K562 (cell line): ENCODE results near the gene ERGIC1. TPM values are rescaled to one million over a fixed set of nuclear protein-coding genes. Genes with fewer than 3 reads are reported as not detected.

ENCODE experiments used
- ATF1 ChIP-seq, 2 experiments: fragments of 450-650 bp in 1 of 2; IDR thresholded peaks; 2 replicates each; pipeline ENCODE4 v1.6.1; 2016; ENCODE audit warnings: missing compliant biosample characterization in 1 of 2, missing genetic modification characterization in 1 of 2
- ETV5 ChIP-seq: sonication (generic); formaldehyde crosslinking; IDR thresholded peaks from 2 replicates; pipeline ENCODE4 v1.4.0; 2020; ENCODE audit warnings: low read depth, mild to moderate bottlenecking, missing genetic modification reagents
- MTA1 ChIP-seq: fragments of 450-650 bp; IDR thresholded peaks from 2 replicates; pipeline ENCODE4 v1.6.1; 2017; ENCODE audit warnings: borderline replicate concordance
- NCOR1 ChIP-seq: fragments of 450-650 bp; IDR thresholded peaks from 2 replicates; pipeline ENCODE4 v1.6.1; 2016; ENCODE audit warnings: mild to moderate bottlenecking, moderate library complexity
- TAF7 ChIP-seq: fragments of 450-650 bp; IDR thresholded peaks from 2 replicates; pipeline ENCODE4 v1.6.1; 2016; ENCODE audit warnings: missing genetic modification characterization, missing compliant biosample characterization
- TRIM28 ChIP-seq: fragments of 450-650 bp; IDR thresholded peaks from 2 replicates; pipeline ENCODE4 v1.6.1; 2017
- ZC3H8 ChIP-seq: fragments of 450-650 bp; IDR thresholded peaks from 2 replicates; pipeline ENCODE4 v1.6.1; 2017
- ZNF561 ChIP-seq: fragments of 450-650 bp; formaldehyde crosslinking; conservative IDR thresholded peaks from 2 replicates; pipeline ENCODE4 v1.4.0; 2020; ENCODE audit warnings: mild to moderate bottlenecking, moderate library complexity
- polyA plus RNA-seq, 8 experiments: library from polyadenylated mRNA; depleted of rRNA in 4 of 8; stranded (reverse) in 5 of 8; unstranded in 3 of 8; fragments of >200 nt; fragmentation: Nextera tagmentation in 2 of 8; fragmentation: Illumina TruSeq in 1 of 8; extraction: Ambion mirVana in 2 of 8; extraction: Trizol in 1 of 8; gene quantifications; 2 replicates each; pipeline versions ENCODE4 v1.2.1 to v1.2.3, GENCODE V29; 2011 to 2014; ENCODE audit warnings: inconsistent platforms in 1 of 8, missing spikeins in 1 of 8
- total RNA-seq, 7 experiments: library from RNA; depleted of rRNA in 6 of 7; stranded (reverse); fragments of >200 nt in 6 of 7; fragmentation: Illumina TruSeq in 2 of 7; extraction: Trizol in 2 of 7; gene quantifications; 2 replicates each; pipeline versions ENCODE4 v1.2.1 to v1.2.3, GENCODE V29; 2011 to 2021; ENCODE audit warnings: low replicate concordance in 1 of 7
- TF ChIP-seq, protein P1 (sequence below): fragments of 450-650 bp; IDR thresholded peaks from 2 replicates; pipeline ENCODE4 v1.6.1; 2016; ENCODE audit warnings: low read depth
- TF ChIP-seq, protein P2 (sequence below), 2 experiments: IDR thresholded peaks in 1 of 2; conservative IDR thresholded peaks in 1 of 2; 2 replicates each; pipeline ENCODE4 v1.6.1; 2016; ENCODE audit warnings: low read depth in 2 of 2, mild to moderate bottlenecking in 1 of 2, missing compliant biosample characterization in 1 of 2, missing genetic modification characterization in 1 of 2, moderate library complexity in 1 of 2
- TF ChIP-seq, protein P3 (sequence below): sonication (generic); IDR thresholded peaks from 2 replicates; pipeline ENCODE4 v1.6.1; 2016
- TF ChIP-seq, protein P4 (sequence below), 2 experiments: IDR thresholded peaks; 2 replicates each; pipeline ENCODE4 v1.6.1; 2011; ENCODE audit warnings: borderline replicate concordance in 1 of 2, control low read depth in 1 of 2, low read depth in 1 of 2, low read length in 1 of 2, mild to moderate bottlenecking in 1 of 2, mixed read lengths in 1 of 2, moderate library complexity in 1 of 2; ENCODE audit not compliant: insufficient read depth in 1 of 2, insufficient read length in 1 of 2, poor library complexity in 1 of 2, severe bottlenecking in 1 of 2; ENCODE audit errors: extremely low read depth in 1 of 2

Gene ERGIC1
- total and polyA plus RNA-seq, 9 of the 15 experiments (the other 6 are each of a cell fraction or from before 2014, with no cell fraction given), result 5.5 to 68.4 (median 36.4) TPM

DNA sequence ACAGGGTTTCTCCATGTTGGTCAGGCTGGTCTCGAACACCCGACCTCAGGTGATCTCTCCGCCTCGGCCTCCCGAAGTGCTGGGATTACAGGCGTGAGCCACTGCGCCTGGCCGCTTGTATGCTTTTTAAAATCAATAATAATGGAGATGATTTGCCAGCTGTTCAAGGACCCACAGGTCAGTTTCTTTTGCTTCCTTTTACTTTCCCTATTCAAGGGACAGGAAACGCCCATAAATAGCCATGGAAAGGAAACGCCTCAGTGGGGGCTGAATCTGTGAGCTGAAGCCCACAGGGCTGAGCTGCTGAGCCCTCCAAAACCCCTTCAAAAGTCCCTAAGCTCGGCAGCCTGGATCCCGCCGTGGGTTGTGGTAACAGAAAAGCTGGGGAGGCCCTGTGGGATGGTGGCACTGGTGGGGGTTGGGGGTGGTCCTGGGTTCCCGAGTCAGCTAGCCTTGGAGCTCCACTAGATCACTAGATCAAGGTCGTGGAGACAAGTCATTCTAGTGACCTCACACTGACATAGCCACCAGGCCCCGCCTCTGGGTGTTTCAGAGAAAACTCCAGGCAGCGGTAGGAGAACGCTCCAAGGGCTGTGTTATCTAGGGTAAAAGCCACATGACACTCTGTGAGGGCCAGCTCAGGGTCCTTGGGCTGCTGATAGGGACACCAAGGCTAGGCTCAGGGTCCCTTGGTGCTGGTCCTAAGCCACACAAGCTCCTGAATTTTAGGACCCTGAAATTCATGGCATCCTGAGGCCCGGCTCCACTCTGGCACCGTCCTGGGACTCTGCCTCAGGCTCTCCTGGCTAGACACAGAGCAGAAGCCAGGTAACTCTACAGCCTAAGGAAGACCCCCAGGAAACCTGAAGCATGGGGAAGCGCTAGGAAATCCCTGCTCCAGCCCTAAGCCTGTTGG, 45.0 kb upstream of the ERGIC1 start (continued):
- TF ChIP-seq, protein P1, sequence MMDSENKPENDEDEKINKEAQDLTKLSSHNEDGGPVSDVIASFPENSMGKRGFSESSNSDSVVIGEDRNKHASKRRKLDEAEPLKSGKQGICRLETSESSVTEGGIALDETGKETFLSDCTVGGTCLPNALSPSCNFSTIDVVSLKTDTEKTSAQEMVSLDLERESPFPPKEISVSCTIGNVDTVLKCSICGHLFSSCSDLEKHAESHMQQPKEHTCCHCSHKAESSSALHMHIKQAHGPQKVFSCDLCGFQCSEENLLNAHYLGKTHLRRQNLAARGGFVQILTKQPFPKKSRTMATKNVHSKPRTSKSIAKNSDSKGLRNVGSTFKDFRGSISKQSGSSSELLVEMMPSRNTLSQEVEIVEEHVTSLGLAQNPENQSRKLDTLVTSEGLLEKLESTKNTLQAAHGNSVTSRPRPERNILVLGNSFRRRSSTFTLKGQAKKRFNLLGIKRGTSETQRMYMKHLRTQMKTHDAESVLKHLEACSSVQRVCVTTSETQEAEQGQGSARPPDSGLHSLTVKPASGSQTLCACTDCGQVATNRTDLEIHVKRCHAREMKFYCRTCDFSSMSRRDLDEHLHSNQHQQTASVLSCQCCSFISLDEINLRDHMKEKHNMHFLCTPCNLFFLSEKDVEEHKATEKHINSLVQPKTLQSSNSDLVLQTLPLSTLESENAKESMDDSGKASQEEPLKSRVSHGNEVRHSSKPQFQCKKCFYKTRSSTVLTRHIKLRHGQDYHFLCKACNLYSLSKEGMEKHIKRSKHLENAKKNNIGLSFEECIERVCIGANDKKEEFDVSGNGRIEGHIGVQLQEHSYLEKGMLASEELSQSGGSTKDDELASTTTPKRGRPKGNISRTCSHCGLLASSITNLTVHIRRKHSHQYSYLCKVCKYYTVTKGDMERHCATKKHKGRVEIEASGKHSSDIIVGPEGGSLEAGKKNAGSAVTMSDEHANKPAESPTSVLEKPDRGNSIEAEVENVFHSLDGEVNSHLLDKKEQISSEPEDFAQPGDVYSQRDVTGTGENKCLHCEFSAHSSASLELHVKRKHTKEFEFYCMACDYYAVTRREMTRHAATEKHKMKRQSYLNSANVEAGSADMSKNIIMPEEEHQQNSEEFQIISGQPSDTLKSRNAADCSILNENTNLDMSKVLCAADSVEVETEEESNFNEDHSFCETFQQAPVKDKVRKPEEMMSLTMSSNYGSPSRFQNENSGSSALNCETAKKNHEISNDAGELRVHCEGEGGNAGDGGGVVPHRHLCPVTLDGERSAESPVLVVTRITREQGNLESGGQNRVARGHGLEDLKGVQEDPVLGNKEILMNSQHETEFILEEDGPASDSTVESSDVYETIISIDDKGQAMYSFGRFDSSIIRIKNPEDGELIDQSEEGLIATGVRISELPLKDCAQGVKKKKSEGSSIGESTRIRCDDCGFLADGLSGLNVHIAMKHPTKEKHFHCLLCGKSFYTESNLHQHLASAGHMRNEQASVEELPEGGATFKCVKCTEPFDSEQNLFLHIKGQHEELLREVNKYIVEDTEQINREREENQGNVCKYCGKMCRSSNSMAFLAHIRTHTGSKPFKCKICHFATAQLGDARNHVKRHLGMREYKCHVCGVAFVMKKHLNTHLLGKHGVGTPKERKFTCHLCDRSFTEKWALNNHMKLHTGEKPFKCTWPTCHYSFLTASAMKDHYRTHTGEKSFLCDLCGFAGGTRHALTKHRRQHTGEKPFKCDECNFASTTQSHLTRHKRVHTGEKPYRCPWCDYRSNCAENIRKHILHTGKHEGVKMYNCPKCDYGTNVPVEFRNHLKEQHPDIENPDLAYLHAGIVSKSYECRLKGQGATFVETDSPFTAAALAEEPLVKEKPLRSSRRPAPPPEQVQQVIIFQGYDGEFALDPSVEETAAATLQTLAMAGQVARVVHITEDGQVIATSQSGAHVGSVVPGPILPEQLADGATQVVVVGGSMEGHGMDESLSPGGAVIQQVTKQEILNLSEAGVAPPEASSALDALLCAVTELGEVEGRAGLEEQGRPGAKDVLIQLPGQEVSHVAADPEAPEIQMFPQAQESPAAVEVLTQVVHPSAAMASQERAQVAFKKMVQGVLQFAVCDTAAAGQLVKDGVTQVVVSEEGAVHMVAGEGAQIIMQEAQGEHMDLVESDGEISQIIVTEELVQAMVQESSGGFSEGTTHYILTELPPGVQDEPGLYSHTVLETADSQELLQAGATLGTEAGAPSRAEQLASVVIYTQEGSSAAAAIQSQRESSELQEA, result no peak
- TF ChIP-seq, protein P2, sequence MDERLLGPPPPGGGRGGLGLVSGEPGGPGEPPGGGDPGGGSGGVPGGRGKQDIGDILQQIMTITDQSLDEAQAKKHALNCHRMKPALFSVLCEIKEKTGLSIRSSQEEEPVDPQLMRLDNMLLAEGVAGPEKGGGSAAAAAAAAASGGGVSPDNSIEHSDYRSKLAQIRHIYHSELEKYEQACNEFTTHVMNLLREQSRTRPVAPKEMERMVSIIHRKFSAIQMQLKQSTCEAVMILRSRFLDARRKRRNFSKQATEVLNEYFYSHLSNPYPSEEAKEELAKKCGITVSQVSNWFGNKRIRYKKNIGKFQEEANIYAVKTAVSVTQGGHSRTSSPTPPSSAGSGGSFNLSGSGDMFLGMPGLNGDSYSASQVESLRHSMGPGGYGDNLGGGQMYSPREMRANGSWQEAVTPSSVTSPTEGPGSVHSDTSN (CRISPR knock-in tag; IDR thresholded peaks at IDR 0.05; ENCODE audit: low read depth), result no peak
- TF ChIP-seq, protein P2 (tag; conservative IDR thresholded peaks at IDR 0.05; ENCODE audit: low read depth), result peak; percentile 45; the same call in 1 of the 2 replicates
- peak; percentile 53; the same call in 1 of the 2 replicates for TF ChIP-seq MTA1
- TF ChIP-seq ETV5 (CRISPR knock-in tag), result 0 out of 2 replicates have a peak, but pooled peaks have one; percentile 43
- TF ChIP-seq ZC3H8, result no peak
- TF ChIP-seq, protein P3, sequence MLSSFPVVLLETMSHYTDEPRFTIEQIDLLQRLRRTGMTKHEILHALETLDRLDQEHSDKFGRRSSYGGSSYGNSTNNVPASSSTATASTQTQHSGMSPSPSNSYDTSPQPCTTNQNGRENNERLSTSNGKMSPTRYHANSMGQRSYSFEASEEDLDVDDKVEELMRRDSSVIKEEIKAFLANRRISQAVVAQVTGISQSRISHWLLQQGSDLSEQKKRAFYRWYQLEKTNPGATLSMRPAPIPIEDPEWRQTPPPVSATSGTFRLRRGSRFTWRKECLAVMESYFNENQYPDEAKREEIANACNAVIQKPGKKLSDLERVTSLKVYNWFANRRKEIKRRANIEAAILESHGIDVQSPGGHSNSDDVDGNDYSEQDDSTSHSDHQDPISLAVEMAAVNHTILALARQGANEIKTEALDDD, result peak; percentile 76
- 0 out of 2 replicates have a peak, but pooled peaks have one; percentile 23 for TF ChIP-seq NCOR1
- no peak for TF ChIP-seq ATF1 (CRISPR knock-in tag; IDR thresholded peaks at IDR 0.05)
- TF ChIP-seq ATF1 (tag; IDR thresholded peaks at IDR 0.05), result peak; percentile 94
- TF ChIP-seq ZNF561 (CRISPR knock-in tag), result no peak
- 0 out of 2 replicates have a peak, but pooled peaks have one; percentile 27 for TF ChIP-seq TAF7
- TF ChIP-seq, protein P4, sequence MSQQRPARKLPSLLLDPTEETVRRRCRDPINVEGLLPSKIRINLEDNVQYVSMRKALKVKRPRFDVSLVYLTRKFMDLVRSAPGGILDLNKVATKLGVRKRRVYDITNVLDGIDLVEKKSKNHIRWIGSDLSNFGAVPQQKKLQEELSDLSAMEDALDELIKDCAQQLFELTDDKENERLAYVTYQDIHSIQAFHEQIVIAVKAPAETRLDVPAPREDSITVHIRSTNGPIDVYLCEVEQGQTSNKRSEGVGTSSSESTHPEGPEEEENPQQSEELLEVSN (IDR thresholded peaks at IDR 0.05; ENCODE audit: borderline replicate concordance in 1 of 2, extremely low read depth in 1 of 2, insufficient read depth in 1 of 2, insufficient read length in 1 of 2, low read depth in 1 of 2, low read length in 1 of 2, poor library complexity in 1 of 2, severe bottlenecking in 1 of 2), result peak in 1 of 2 experiments; percentile 60
- TF ChIP-seq TRIM28, result peak; percentile 44; the same call in 1 of the 2 replicates
